Activated naive CD4-positive, alpha-beta T cell (primary cell): ENCODE results near the gene TEAD2.
"Not testable (repeated sequence)": the region's sequence is repeated elsewhere in the genome, so short reads cannot be mapped to it uniquely, and the experiment has no call there.

ENCODE experiments used
- DNase-seq, 4 experiments: peaks; one replicate each; lab custom pipeline; 2025; lab: John Stamatoyannopoulos, UW

The TEAD2 gene

GRCh38 chr19:49387936-49388372 lies 25.7 kb upstream of the TEAD2 start, which contains the start of gene KASH5:
Gene KASH5 (plus strand): TSS chr19:49388249. CDS start chr19:49390884, 2,635 bp downstream.
- DNase-seq: peak; percentile 52 to 78 (median 58)

- DNase-seq: no peak
These were observed 21.4 kb upstream of the TEAD2 start for GRCh38 chr19:49383599-49383998.

- DNase-seq: no peak
These were observed 20.4 kb upstream of the TEAD2 start for GRCh38 chr19:49382639-49383038.

GRCh38 chr19:49380391-49380790 lies 18.2 kb upstream of the TEAD2 start:
- DNase-seq: no peak

- no peak for DNase-seq
These were observed 16.3 kb upstream of the TEAD2 start for GRCh38 chr19:49378512-49378911.

- no peak for DNase-seq
These were observed 12.6 kb upstream of the TEAD2 start for GRCh38 chr19:49374665-49375434.

- DNase-seq: not testable (repeated sequence)
These were observed 11.0 kb upstream of the TEAD2 start for GRCh38 chr19:49373174-49373573.

- DNase-seq: no peak
These were observed 9.0 kb upstream of the TEAD2 start for GRCh38 chr19:49371184-49371583.

- no peak for DNase-seq
These were observed 6.6 kb upstream of the TEAD2 start for GRCh38 chr19:49368711-49369358.

- DNase-seq: no peak
These were observed 3.9 kb upstream of the TEAD2 start for GRCh38 chr19:49366110-49366509.

GRCh38 chr19:49364083-49364737 lies 2.0 kb upstream of the TEAD2 start:
- no peak for DNase-seq

- peak; percentile 25 to 54 (median 44) for DNase-seq
These were observed 1.3 kb upstream of the TEAD2 start, which contains the start of gene DKKL1 for GRCh38 chr19:49363268-49364082. Gene DKKL1 (plus strand): TSS chr19:49363877. CDS start chr19:49363999, 122 bp downstream.

- DNase-seq: no peak
These were observed 682 bp upstream of the TEAD2 start for GRCh38 chr19:49362929-49363267.

- no peak for DNase-seq
These were observed 673 bp downstream of the TEAD2 start for GRCh38 chr19:49361438-49362047.

GRCh38 chr19:49359851-49360820 lies 2.1 kb downstream of the TEAD2 start:
- DNase-seq: no peak

- DNase-seq: no peak
These were observed 5.0 kb downstream of the TEAD2 start for GRCh38 chr19:49357186-49357585.

GRCh38 chr19:49356382-49356781 lies 5.8 kb downstream of the TEAD2 start:
- no peak for DNase-seq

GRCh38 chr19:49355909-49356353 lies 6.3 kb downstream of the TEAD2 start:
- no peak for DNase-seq

GRCh38 chr19:49349567-49349966 lies 12.6 kb downstream of the TEAD2 start:
- DNase-seq: no peak
